Mucosa of rectum (tissue), 2 donors: ENCODE data around the gene LDLRAD3.

Experiments
- H3K27ac ChIP-seq, 2 donors: one replicate each; pipeline ENCODE4 v1.7.0; 2013; ENCODE audit warnings: inconsistent platforms in 2 of 2, low read depth in 2 of 2, low read length in 2 of 2
- H3K27me3 ChIP-seq, 2 donors: one replicate each; pipeline ENCODE4 v1.7.0; 2013; ENCODE audit warnings: low read length in 2 of 2; ENCODE audit not compliant: control insufficient read depth in 2 of 2, insufficient read depth in 2 of 2
- H3K36me3 ChIP-seq, 2 donors: one replicate each; pipeline ENCODE4 v1.7.0; 2013; ENCODE audit warnings: low read length in 2 of 2; ENCODE audit not compliant: control insufficient read depth in 2 of 2, insufficient read depth in 2 of 2
- H3K4me1 ChIP-seq, 2 donors: one replicate each; pipeline ENCODE4 v1.7.0; 2013; ENCODE audit warnings: low read length in 2 of 2, mild to moderate bottlenecking in 1 of 2; ENCODE audit not compliant: control insufficient read depth in 2 of 2, insufficient read depth in 2 of 2
- H3K4me3 ChIP-seq, 2 donors: one replicate each; pipeline ENCODE4 v1.7.0; 2013; ENCODE audit warnings: low read length in 2 of 2
- H3K9ac ChIP-seq, 2 donors: one replicate each; pipeline ENCODE4 v1.7.0; 2013; ENCODE audit warnings: low read length in 2 of 2, low read depth in 1 of 2, mild to moderate bottlenecking in 1 of 2
- H3K9me3 ChIP-seq, 2 donors: one replicate each; pipeline ENCODE4 v1.7.0; 2013; ENCODE audit warnings: low read length in 2 of 2; ENCODE audit not compliant: control insufficient read depth in 2 of 2
- donor health status: healthy.
- donor health status: Normal muscosa, but diverticular disease.

LDLRAD3 gene

DNA sequence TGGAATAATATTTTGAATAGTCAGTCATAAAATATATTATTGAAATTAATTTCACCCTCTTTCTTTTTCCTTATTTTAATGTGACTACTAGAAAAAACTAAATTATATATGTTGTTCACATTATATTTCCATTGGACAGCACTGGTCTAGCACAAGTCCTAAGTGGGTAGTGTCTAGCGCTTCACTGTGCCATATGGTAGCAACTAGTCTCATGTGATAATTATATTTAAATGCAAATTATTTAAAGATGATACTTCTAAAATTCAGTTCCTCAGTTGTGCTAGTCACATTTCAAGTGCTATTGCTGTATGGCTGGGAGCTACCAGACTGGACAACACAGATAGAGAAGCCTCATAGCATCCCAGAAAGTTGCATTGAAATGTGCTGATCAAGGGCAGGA lies 19.1 kb upstream of the LDLRAD3 start:
- Histone ChIP-seq H3K9ac (no peak overlapping the region), H3K4me3 (no peak overlapping the region), H3K4me1 (no peaks in the 10 kb centered on the region), H3K9me3 (no peaks in the 10 kb centered on the region), H3K36me3 (no peaks in the 10 kb centered on the region), H3K27ac (no peak overlapping the region), H3K27me3 (no peaks in the 10 kb centered on the region)

DNA sequence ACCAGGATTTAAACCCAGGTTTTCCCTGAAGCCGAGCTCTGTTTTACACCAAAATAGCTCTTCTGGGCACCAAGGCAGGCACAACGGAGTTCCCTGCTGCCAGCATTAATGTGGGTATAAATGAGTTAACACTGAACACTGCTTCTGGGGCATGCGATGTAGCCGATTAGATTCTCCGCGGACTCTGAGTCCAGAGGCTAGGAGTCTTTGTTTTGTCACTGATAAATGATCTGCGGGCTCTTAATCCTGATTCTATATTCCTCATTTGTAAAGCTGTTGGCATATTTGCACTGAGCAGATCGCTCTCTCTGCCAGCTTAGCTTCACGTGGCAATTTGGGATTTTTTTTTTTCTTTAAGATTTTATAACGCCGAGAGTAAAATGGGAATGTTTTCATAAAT lies 16.8 kb upstream of the LDLRAD3 start:
- no peaks in the 10 kb centered on the region for H3K4me1 ChIP-seq
- H3K9ac ChIP-seq: no peak overlapping the region
- H3K9me3 ChIP-seq: no peaks in the 10 kb centered on the region
- H3K27me3 ChIP-seq: no peaks in the 10 kb centered on the region
- no peak overlapping the region for H3K4me3 ChIP-seq
- no peaks in the 10 kb centered on the region for H3K36me3 ChIP-seq
- no peak overlapping the region for H3K27ac ChIP-seq

DNA sequence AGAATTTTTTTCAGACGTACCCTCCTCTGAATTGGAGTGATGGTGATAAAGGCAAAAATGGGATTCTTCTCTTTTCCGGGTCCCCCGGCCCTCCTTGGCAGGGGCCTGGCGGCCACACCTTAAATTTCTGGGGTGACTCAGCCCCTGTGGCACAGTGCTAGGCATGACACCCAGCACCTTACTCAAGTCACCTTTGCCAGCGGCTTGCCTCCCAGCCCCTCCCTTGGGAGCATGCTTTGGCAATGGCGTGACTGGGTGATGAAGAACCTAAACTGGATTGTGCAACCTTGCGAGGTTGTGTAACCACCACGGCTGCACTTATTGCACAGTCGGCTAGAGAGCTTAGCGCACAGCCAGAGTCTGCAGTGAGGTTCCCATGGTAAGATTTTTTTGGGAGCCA lies 16.2 kb upstream of the LDLRAD3 start:
- Histone ChIP-seq H3K9ac (no peak overlapping the region), H3K27ac (no peak overlapping the region), H3K4me1 (no peaks in the 10 kb centered on the region), H3K9me3 (no peaks in the 10 kb centered on the region), H3K4me3 (no peak overlapping the region), H3K36me3 (no peaks in the 10 kb centered on the region), H3K27me3 (no peaks in the 10 kb centered on the region)

DNA sequence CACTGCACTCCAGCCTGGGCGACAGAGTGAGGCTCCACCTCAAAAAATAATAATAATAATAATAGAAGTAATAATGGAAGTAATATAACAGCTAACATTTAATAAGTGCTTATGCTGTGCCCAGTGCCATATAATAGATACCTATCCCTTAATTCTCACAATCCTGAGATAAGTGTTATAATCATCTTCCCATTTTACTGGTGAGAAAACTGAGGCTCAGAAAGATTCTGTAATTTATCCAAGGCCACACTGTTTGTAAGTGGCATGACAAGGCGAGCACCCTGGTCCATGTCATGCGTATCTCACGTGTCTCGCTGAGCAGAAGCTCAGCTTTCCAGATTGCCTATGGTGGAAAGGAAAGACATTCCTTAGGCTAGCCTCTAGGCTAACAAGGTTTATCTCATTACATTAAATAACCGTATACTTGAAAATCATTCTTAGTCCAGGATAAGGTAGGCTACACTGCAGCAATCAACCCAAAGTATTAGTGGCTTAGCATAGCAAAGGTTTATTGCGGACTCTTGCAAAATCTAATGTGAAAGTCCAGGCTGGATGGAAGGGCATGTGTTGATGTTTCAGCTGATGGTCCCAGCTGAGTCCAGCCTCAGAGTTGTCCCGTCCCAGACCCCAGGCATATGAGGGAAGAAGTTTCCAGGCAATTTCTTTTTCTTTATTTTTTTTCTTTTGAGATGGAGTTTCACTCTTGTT lies 15.0 kb upstream of the LDLRAD3 start:
- Histone ChIP-seq H3K27me3 (no peaks in the 10 kb centered on the region), H3K36me3 (no peaks in the 10 kb centered on the region), H3K4me3 (no peak overlapping the region), H3K9me3 (no peaks in the 10 kb centered on the region), H3K9ac (no peak overlapping the region), H3K4me1 (no peaks in the 10 kb centered on the region), H3K27ac (no peak overlapping the region)

DNA sequence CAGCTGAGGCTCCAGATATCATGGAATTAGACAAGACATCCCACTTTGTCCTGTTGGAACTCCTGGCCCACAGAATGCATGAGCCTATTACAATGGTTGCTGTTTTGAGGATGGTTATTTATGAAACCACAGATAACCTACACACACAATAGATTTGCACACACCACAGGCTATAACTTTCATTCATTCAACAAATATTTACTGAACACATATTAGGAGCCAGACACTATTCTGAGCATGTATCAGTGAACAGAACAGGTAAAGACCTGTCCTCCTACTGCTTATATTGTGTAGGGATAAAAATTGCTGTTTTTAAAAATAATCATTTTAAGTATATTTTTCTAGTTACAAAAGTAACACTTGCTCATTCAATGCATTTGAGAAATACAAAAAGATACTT lies 13.4 kb upstream of the LDLRAD3 start:
- Histone ChIP-seq H3K27me3 (no peaks in the 10 kb centered on the region), H3K27ac (no peak overlapping the region), H3K4me3 (no peak overlapping the region), H3K36me3 (no peaks in the 10 kb centered on the region), H3K9me3 (no peaks in the 10 kb centered on the region), H3K9ac (no peak overlapping the region), H3K4me1 (no peaks in the 10 kb centered on the region)

DNA sequence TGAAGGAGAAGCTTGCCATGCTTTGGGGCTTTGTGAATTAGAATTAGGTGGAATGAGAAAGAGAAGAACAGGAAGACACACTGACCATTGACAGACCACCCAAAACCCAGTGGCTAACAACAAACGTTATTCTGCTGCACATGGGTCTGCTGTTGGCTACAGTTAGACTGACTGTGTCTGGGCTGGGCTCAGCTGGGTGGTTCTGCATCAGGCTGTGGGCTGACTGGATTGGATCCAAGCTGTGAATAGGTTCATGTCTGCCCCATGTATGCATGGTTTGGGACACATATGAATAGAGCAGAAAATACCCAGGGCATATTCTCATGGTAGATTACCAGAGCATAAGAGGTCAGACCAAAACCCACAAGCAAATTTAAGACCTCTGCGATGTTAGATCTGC lies 11.7 kb upstream of the LDLRAD3 start:
- Histone ChIP-seq H3K27me3 (no peaks in the 10 kb centered on the region), H3K4me3 (no peak overlapping the region), H3K36me3 (no peaks in the 10 kb centered on the region), H3K4me1 (no peaks in the 10 kb centered on the region), H3K9me3 (no peaks in the 10 kb centered on the region), H3K27ac (no peak overlapping the region), H3K9ac (no peak overlapping the region)

DNA sequence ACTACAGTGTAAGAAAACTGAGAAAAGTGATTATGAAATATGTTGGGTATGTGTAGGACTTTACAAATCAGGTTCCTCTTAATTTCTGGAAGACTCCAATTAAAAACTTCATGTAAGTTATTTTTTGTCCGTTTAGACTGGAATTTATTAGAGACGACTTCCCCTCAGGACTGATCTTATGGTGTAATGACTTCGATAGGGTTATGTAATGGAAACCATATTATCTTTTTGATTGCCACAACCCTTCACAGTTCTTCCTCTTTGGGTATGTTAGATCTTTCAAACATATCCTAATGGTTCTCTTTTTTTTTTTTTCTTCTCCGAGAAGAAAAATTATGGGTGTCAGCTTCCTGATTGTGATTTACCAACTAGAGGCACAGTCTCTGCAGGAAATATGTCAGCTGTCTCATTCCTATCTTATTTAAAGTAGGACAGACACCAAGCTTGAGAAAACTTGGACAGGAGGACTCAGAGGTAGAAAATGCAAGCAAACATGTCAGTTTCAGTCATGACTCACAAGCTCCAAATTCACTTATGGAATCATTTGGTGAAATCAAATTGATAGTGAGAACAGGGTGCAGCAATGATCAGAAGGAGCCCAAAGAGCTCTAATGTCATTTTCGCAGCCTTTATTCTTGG lies 11.1 kb upstream of the LDLRAD3 start:
- H3K27ac ChIP-seq: no peak overlapping the region
- no peak overlapping the region for H3K4me3 ChIP-seq
- H3K9me3 ChIP-seq: no peaks in the 10 kb centered on the region

DNA sequence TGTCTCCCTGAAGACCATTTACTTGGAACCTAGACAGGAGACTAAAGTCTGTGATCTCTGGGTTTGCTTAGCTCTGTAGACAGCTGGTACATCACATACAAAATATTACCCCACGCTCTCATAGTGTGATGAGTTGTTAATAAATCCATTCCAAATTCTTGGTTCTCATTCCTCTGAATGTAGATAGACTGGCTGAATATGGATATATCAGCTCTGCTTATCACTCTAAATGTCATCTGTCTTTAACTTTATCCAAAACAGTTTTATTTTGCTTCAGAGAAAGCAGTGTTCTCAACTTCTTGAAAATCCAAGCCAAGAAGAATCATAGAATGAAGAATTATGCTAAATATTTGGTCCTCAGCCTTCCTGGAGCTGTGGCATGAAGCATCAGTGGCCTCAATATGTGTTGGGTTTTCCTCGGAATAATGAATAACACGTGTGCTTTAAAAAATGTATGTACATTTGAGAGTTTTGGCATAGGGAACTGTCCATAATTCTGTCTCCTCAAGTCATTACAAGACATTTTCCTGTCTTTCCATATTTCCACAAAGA lies 10.5 kb upstream of the LDLRAD3 start:
- H3K9me3 ChIP-seq: no peaks in the 10 kb centered on the region
- no peaks in the 10 kb centered on the region for H3K27me3 ChIP-seq
- no peaks in the 10 kb centered on the region for H3K36me3 ChIP-seq
- no peak overlapping the region for H3K4me3 ChIP-seq
- no peak overlapping the region for H3K27ac ChIP-seq
- no peak overlapping the region for H3K9ac ChIP-seq
- no peaks in the 10 kb centered on the region for H3K4me1 ChIP-seq

More for the DNA sequence above, 11.1 kb upstream of the LDLRAD3 start:
- Histone ChIP-seq H3K36me3 (no peaks in the 10 kb centered on the region), H3K9ac (no peak overlapping the region), H3K4me1 (no peaks in the 10 kb centered on the region), H3K27me3 (no peaks in the 10 kb centered on the region)

DNA sequence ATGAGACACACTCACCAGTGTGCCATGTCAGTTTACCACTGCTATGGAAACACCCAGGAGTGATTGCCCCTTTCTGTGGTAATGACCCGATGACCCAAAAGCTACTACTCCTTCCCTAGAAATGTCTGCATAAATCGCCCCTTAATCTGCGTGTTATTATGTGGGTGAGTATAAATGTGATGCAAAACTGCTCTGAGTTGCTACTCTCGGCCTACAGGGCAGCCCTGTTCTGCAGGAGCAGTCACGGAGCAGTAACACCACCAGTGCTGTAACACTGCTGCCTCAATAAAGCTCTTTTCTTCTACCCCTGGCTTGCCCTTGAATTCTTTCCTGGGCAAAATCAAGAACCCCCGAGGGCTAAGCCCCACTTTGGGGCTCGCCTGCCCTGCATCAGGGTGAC lies 9.6 kb upstream of the LDLRAD3 start:
- H3K9me3 ChIP-seq: no peaks in the 10 kb centered on the region
- no peak overlapping the region for H3K9ac ChIP-seq
- no peak overlapping the region for H3K27ac ChIP-seq
- no peak overlapping the region for H3K4me3 ChIP-seq
- H3K36me3 ChIP-seq: no peaks in the 10 kb centered on the region
- H3K4me1 ChIP-seq: no peaks in the 10 kb centered on the region
- no peaks in the 10 kb centered on the region for H3K27me3 ChIP-seq

DNA sequence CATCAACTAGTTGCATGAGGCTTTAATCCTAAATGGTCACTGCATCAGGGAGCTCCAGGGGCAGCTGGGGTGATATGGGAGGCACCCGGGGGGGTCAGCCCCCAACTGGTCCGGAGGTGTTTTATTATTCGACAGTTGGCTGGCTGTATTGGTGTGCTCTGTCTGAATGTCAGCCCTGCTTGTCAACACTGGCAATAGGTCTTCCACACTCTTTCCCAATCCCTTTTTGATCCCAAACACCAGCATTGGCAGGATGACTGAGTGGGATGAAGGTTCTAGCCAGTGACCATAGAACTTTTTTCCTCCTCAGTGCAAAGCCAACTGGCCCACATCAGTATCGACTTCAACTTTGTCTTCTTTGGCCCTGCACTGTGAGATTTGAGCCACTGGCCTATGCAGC lies 8.9 kb upstream of the LDLRAD3 start:
- Histone ChIP-seq H3K9me3 (no peaks in the 10 kb centered on the region), H3K4me3 (no peak overlapping the region), H3K9ac (no peak overlapping the region), H3K36me3 (no peaks in the 10 kb centered on the region), H3K27ac (no peak overlapping the region), H3K4me1 (no peaks in the 10 kb centered on the region), H3K27me3 (no peaks in the 10 kb centered on the region)
